ENCODE data around the gene FBXO8.

Gene FBXO8

DNA sequence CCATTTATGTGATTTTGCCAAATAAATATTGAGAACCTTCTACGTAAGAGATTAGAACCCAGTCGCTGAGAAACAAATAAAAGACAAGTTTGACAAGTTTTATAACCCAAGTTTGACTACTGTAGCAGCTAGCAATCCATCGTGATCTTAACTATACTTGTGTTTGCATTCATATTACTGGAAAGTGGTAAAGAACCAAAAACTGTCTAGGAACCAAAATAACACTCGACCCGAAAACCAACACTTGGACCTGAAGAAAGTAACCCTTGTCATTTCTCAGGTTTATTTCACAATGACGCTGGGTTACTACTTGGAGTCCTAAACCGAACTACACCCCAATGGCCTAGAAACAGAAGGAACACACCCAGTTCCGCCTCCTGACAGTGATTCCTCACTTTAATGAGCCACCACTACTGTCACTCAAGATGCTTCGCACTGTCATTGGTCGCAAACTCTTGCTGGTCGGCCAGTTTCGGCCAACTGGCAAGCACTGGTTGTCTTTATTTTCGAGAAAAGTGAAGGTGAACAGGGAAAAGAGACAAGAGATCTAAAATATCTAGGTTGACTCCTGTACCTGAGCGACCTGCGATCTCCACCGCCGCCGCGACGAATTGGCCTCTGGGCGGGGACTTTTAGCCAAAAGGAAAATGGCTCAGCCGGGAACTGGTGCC, 496 bp downstream of the FBXO8 start:
- Histone ChIP-seq H3K36me3 (no peaks in the 10 kb centered on the region), H3K27me3 (no peaks in the 10 kb centered on the region), H3K9me3 (no peaks in the 10 kb centered on the region), H3K4me1 (ENCODE audit: control insufficient read depth in 1 of 2, insufficient read depth in 1 of 2, low read depth in 1 of 2, low read length in 1 of 2) (peaks cover 48 to 54% of the 10 kb centered on the region in 2 experiments), H3K4me3 (ENCODE audit: low read depth in 1 of 2, low read length in 1 of 2) (peak overlapping the region; percentile 92 to 94), H3K27ac (peak overlapping the region; percentile 99)
- TF ChIP-seq, protein P1, sequence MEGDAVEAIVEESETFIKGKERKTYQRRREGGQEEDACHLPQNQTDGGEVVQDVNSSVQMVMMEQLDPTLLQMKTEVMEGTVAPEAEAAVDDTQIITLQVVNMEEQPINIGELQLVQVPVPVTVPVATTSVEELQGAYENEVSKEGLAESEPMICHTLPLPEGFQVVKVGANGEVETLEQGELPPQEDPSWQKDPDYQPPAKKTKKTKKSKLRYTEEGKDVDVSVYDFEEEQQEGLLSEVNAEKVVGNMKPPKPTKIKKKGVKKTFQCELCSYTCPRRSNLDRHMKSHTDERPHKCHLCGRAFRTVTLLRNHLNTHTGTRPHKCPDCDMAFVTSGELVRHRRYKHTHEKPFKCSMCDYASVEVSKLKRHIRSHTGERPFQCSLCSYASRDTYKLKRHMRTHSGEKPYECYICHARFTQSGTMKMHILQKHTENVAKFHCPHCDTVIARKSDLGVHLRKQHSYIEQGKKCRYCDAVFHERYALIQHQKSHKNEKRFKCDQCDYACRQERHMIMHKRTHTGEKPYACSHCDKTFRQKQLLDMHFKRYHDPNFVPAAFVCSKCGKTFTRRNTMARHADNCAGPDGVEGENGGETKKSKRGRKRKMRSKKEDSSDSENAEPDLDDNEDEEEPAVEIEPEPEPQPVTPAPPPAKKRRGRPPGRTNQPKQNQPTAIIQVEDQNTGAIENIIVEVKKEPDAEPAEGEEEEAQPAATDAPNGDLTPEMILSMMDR (IDR thresholded peaks at IDR 0.05) = peak; percentile 51

DNA sequence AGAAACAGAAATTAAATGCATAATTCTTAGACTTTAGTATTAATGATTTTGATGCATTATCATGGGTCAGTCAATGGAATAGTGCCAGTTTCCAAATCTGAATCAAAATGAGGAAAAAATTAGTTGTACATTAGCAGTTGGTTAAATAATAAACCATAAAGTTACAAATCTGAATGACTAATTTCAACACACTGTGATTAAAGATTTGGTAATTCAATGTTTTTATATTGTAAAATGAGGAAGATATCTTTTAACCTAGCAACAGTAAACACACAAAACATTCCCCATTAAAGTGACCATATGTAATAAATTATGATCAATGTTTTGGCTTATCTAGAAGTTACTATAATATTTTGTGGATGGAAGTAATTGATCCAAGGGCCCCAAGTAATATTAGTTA, 1.6 kb downstream of the FBXO8 start:
- Histone ChIP-seq H3K27me3 (no peaks in the 10 kb centered on the region), H3K4me1 (ENCODE audit: control insufficient read depth in 1 of 2, insufficient read depth in 1 of 2, low read depth in 1 of 2, low read length in 1 of 2) (peaks cover 48 to 54% of the 10 kb centered on the region in 2 experiments), H3K4me3 (ENCODE audit: low read depth in 1 of 2, low read length in 1 of 2) (no peak overlapping the region), H3K36me3 (no peaks in the 10 kb centered on the region), H3K27ac (no peak overlapping the region), H3K9me3 (no peaks in the 10 kb centered on the region)
- TF ChIP-seq, protein P1 (IDR thresholded peaks at IDR 0.05) = no peak

DNA sequence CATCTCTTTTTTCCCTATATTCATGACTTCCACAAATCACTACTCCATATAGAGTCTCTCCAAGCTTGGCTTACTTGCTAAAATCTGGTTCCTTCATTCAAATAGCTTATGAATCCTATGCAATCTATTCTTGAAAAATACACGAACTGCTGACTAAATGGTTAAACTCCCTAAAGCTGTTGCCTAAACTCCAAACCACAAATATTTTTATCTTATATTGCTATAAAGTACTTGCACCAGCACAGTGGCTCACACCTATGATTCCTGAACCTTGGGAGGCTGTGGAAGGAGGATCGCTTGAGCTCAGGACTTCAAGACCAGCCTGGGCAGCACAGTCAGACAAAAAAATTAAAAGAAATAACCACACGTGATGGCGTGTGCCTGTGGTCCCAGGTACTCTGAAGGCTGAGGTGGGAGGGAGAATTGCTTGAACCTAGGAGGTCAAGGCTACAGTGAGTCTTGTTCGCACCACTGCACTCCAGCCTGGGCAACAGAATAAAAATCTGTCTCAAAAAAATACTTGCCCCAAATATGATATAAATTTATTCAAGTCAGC, 2.2 kb downstream of the FBXO8 start:
- H3K4me3 ChIP-seq (ENCODE audit: low read depth in 1 of 2, low read length in 1 of 2) = no peak overlapping the region
- no peaks in the 10 kb centered on the region for H3K27me3 ChIP-seq
- TF ChIP-seq, protein P1 (IDR thresholded peaks at IDR 0.05) = no peak
- H3K27ac ChIP-seq = no peak overlapping the region
- H3K36me3 ChIP-seq = no peaks in the 10 kb centered on the region
- no peaks in the 10 kb centered on the region for H3K9me3 ChIP-seq
- peaks cover 48 to 54% of the 10 kb centered on the region in 2 experiments for H3K4me1 ChIP-seq (ENCODE audit: control insufficient read depth in 1 of 2, insufficient read depth in 1 of 2, low read depth in 1 of 2, low read length in 1 of 2)

DNA sequence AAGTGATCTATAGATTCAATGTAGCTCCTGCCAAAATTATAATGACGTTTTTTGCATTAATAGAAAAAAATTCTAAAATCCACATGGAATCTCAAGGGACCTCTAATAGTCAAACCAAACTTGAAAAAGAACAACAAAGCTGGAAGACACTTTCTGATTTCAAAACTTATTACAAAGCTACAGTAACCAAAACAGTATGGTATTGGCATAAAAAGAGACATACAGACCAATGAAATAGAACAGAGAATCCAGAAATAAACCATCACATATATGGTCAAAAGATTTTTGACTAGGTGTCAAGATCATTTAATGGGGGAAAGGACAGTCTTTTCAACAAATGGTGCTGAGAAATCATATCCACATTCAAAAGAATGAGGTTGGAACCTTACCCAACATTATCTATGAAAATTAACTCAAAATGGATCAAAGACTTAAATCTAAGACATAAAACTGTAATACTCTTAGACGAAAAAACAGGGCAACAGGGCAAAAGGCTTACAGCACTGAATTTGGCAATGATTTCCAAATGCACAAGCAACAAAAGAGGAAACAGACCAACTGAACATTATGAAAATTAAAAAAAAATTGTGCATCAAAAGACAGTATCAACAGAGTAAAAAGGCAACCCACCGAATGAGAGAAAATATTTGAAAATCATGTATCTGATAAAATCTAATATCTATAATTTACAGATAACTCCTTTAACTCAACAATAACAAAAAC, 3.9 kb downstream of the FBXO8 start:
- no peaks in the 10 kb centered on the region for H3K36me3 ChIP-seq
- no peak overlapping the region for H3K4me3 ChIP-seq (ENCODE audit: low read depth in 1 of 2, low read length in 1 of 2)
- TF ChIP-seq, protein P1 (IDR thresholded peaks at IDR 0.05) = no peak
- no peaks in the 10 kb centered on the region for H3K27me3 ChIP-seq
- H3K9me3 ChIP-seq = no peaks in the 10 kb centered on the region
- peak overlapping the region; percentile 59 for H3K27ac ChIP-seq
- peaks cover 36 to 50% of the 10 kb centered on the region in 2 experiments for H3K4me1 ChIP-seq (ENCODE audit: control insufficient read depth in 1 of 2, insufficient read depth in 1 of 2, low read depth in 1 of 2, low read length in 1 of 2)

DNA sequence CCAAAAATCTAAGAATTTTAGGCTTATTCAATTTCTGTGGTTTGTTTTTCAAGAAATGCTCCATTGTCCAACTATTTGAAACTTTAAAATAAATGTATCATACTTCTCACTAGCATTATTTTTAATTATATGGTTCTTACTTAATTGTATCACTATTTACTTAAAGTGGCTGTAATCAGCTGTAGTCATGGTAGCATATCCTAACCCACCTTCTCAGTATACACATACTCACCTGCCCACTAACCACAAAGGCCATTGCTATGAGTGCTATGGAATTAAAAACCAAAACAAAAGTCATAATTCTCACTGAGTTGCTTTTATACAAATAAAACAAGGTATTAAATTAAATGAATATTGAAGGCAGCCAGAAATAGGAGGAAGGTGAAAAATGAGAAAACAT, 5.0 kb downstream of the FBXO8 start:
- H3K4me3 ChIP-seq (ENCODE audit: low read depth in 1 of 2, low read length in 1 of 2) = no peak overlapping the region
- no peak overlapping the region for H3K27ac ChIP-seq
- no peaks in the 10 kb centered on the region for H3K9me3 ChIP-seq
- TF ChIP-seq, protein P1 (IDR thresholded peaks at IDR 0.05) = no peak
- no peaks in the 10 kb centered on the region for H3K27me3 ChIP-seq
- H3K4me1 ChIP-seq (ENCODE audit: control insufficient read depth in 1 of 2, insufficient read depth in 1 of 2, low read depth in 1 of 2, low read length in 1 of 2) = peaks cover 31 to 45% of the 10 kb centered on the region in 2 experiments
- no peaks in the 10 kb centered on the region for H3K36me3 ChIP-seq

Measured in neutrophil (primary cell).